Ectodermal cell (in vitro differentiated cells): ENCODE data around the gene DACH1.

Source experiments
- H3K27ac ChIP-seq: 2 replicates; pipeline ENCODE4 v1.7.0; 2013; ENCODE audit warnings: mild to moderate bottlenecking, low read depth, low read length; ENCODE audit not compliant: insufficient read depth, poor library complexity, severe bottlenecking
- H3K27me3 ChIP-seq: 2 replicates; pipeline ENCODE4 v1.7.0; 2013; ENCODE audit warnings: mild to moderate bottlenecking, low read length; ENCODE audit not compliant: insufficient read depth, control insufficient read depth, poor library complexity, severe bottlenecking
- H3K36me3 ChIP-seq: one replicate; pipeline ENCODE4 v1.7.0; 2013; ENCODE audit warnings: low read length; ENCODE audit not compliant: control insufficient read depth, insufficient read depth
- H3K4me1 ChIP-seq: one replicate; pipeline ENCODE4 v1.7.0; 2013; ENCODE audit warnings: low read length; ENCODE audit not compliant: control insufficient read depth, insufficient read depth
- H3K4me3 ChIP-seq: 2 replicates; pipeline ENCODE4 v1.7.0; 2013; ENCODE audit warnings: low read depth, low read length, control low read depth; ENCODE audit not compliant: insufficient read depth
- H3K9me3 ChIP-seq: 2 replicates; pipeline ENCODE4 v1.7.0; 2013; ENCODE audit warnings: mild to moderate bottlenecking, low read length, moderate library complexity; ENCODE audit not compliant: control insufficient read depth
- WGBS, 2 experiments: methylation state at CpG; one replicate each; pipeline ENCODE4 v1.1.7; 2013; ENCODE audit warnings: missing lambda C conversion rate in 2 of 2; 5-methylcytosine and 5-hydroxymethylcytosine counted together

DACH1 gene

GRCh38 chr13:71768881-71769280 is 98.1 kb downstream of the DACH1 start:
- no peak overlapping the region for H3K4me3 ChIP-seq
- H3K27me3 ChIP-seq, result no peaks in the 10 kb centered on the region
- no peak overlapping the region for H3K27ac ChIP-seq
- no peaks in the 10 kb centered on the region for H3K4me1 ChIP-seq
- no peaks in the 10 kb centered on the region for H3K36me3 ChIP-seq
- no peaks in the 10 kb centered on the region for H3K9me3 ChIP-seq

GRCh38 chr13:71759651-71760511 is 107.1 kb downstream of the DACH1 start:
- H3K4me1 ChIP-seq, result peaks cover 18% of the 10 kb centered on the region
- H3K27me3 ChIP-seq, result no peaks in the 10 kb centered on the region
- 21 to 25% methylated on average over 10 of the region's 10 CpGs for WGBS, 2 experiments
- no peaks in the 10 kb centered on the region for H3K9me3 ChIP-seq
- no peak overlapping the region for H3K4me3 ChIP-seq
- H3K27ac ChIP-seq, result peak overlapping the region; percentile 62
- H3K36me3 ChIP-seq, result no peaks in the 10 kb centered on the region

GRCh38 chr13:71758828-71759227 is 108.2 kb downstream of the DACH1 start:
- Histone ChIP-seq H3K27ac (no peak overlapping the region), H3K4me3 (no peak overlapping the region), H3K4me1 (peaks cover 18% of the 10 kb centered on the region), H3K27me3 (no peaks in the 10 kb centered on the region), H3K9me3 (no peaks in the 10 kb centered on the region), H3K36me3 (no peaks in the 10 kb centered on the region)
- WGBS, 2 experiments, result 22 to 30% methylated on average over 2 of the region's 2 CpGs

- Histone ChIP-seq H3K9me3 (no peaks in the 10 kb centered on the region), H3K4me3 (no peak overlapping the region), H3K36me3 (no peaks in the 10 kb centered on the region), H3K27ac (no peak overlapping the region), H3K27me3 (no peaks in the 10 kb centered on the region), H3K4me1 (peaks cover 7% of the 10 kb centered on the region)
- WGBS, 2 experiments, result 96 to 98% methylated on average over 7 of the region's 7 CpGs
Observed at GRCh38 chr13:71754407-71754974, 112.5 kb downstream of the DACH1 start.

GRCh38 chr13:71752775-71753513 is 114.1 kb downstream of the DACH1 start:
- Histone ChIP-seq H3K27me3 (no peaks in the 10 kb centered on the region), H3K4me3 (no peak overlapping the region), H3K36me3 (no peaks in the 10 kb centered on the region), H3K4me1 (no peaks in the 10 kb centered on the region), H3K9me3 (no peaks in the 10 kb centered on the region), H3K27ac (no peak overlapping the region)
- 92 to 98% methylated on average over 3 to 4 of the region's 4 CpGs for WGBS, 2 experiments

GRCh38 chr13:71751073-71751472 is 115.9 kb downstream of the DACH1 start:
- H3K36me3 ChIP-seq, result no peaks in the 10 kb centered on the region
- no peak overlapping the region for H3K27ac ChIP-seq
- H3K4me3 ChIP-seq, result no peak overlapping the region
- H3K4me1 ChIP-seq, result no peaks in the 10 kb centered on the region
- 96 to 98% methylated on average over 1 of the region's 1 CpG for WGBS, 2 experiments
- H3K9me3 ChIP-seq, result no peaks in the 10 kb centered on the region
- H3K27me3 ChIP-seq, result no peaks in the 10 kb centered on the region

- Histone ChIP-seq H3K4me1 (peaks cover 7% of the 10 kb centered on the region), H3K27me3 (no peaks in the 10 kb centered on the region), H3K27ac (no peak overlapping the region), H3K4me3 (no peak overlapping the region), H3K9me3 (no peaks in the 10 kb centered on the region), H3K36me3 (no peaks in the 10 kb centered on the region)
- no CpG with 5 or more reads among the region's 1 CpG for WGBS, 2 experiments
Observed at GRCh38 chr13:71730267-71730666, 136.7 kb downstream of the DACH1 start.

- Histone ChIP-seq H3K9me3 (no peaks in the 10 kb centered on the region), H3K4me3 (no peak overlapping the region), H3K4me1 (peaks cover 7% of the 10 kb centered on the region), H3K36me3 (no peaks in the 10 kb centered on the region), H3K27me3 (no peaks in the 10 kb centered on the region), H3K27ac (no peak overlapping the region)
- WGBS, 2 experiments, result 31 to 40% methylated on average over 1 of the region's 2 CpGs
Observed at GRCh38 chr13:71729441-71729840, 137.6 kb downstream of the DACH1 start.

- Histone ChIP-seq H3K36me3 (no peaks in the 10 kb centered on the region), H3K27me3 (no peaks in the 10 kb centered on the region), H3K4me3 (no peak overlapping the region), H3K4me1 (peaks cover 7% of the 10 kb centered on the region), H3K9me3 (no peaks in the 10 kb centered on the region), H3K27ac (no peak overlapping the region)
- WGBS, 2 experiments, result 92% methylated on average over 1 of the region's 1 CpG; no CpG with 5 or more reads in 1 of the 2 experiments
Observed at GRCh38 chr13:71727662-71728061, 139.3 kb downstream of the DACH1 start.

GRCh38 chr13:71727042-71727441 is 140.0 kb downstream of the DACH1 start:
- H3K36me3 ChIP-seq, result no peaks in the 10 kb centered on the region
- H3K27ac ChIP-seq, result no peak overlapping the region
- peaks cover 7% of the 10 kb centered on the region for H3K4me1 ChIP-seq
- 100% methylated on average over 1 of the region's 2 CpGs; no CpG with 5 or more reads in 1 of the 2 experiments for WGBS, 2 experiments
- no peaks in the 10 kb centered on the region for H3K27me3 ChIP-seq
- no peaks in the 10 kb centered on the region for H3K9me3 ChIP-seq
- no peak overlapping the region for H3K4me3 ChIP-seq
